SH-SY5Y (cell line): ENCODE results near the gene SERPINA12.

Source experiments
- GATA2 ChIP-seq: IDR thresholded peaks from 2 replicates; pipeline ENCODE4 v1.6.1; 2011; ENCODE audit warnings: mild to moderate bottlenecking, low read depth, low read length
- GATA3 ChIP-seq: IDR thresholded peaks from 2 replicates; pipeline ENCODE4 v1.6.1; 2011; ENCODE audit warnings: low read depth, mild to moderate bottlenecking, low read length, moderate library complexity

- TF ChIP-seq GATA2 (no peak), GATA3 (no peak)
Measured at GRCh38 chr14:94499673-94500072, 9.6 kb downstream of the SERPINA12 start.
